K562 (cell line): ENCODE results near the gene BCAR1. TPM values are rescaled to one million over a fixed set of nuclear protein-coding genes. Genes with fewer than 3 reads are reported as not detected.

ENCODE experiments used
- ATAC-seq: fragments of 200-7000 bp; cut with Tn5 transposase; 3 replicates; pipeline ENCODE4 v1.9.1; 2020; ENCODE audit warnings: moderate library complexity
- BruUV-seq: library from RNA; stranded (reverse); fragments of 400-500 nt; replicated peaks from 2 replicates; lab custom pipeline; 2021; lab: Mats Ljungman, UMichigan
- CTCF ChIA-PET: fragments of 300-600 bp; formaldehyde crosslinking; extraction: SDS; loops from one replicate; lab custom pipeline; 2021; ENCODE audit warnings: low intra/inter-chr PET ratio; lab: Yijun Ruan, JAX
- POLR2A ChIA-PET: fragments of 300-600, 350-650 bp; sonication (Branson Sonifier 250); formaldehyde crosslinking; extraction: SDS; loops from one replicate; lab custom pipeline; 2021; ENCODE audit warnings: antibody characterized with exemption, inconsistent platforms; lab: Yijun Ruan, JAX
- DNase-seq, 4 experiments: peaks; one replicate each; pipeline versions ENCODE4 v3.0.0 to v3.0.0-alpha.2; 2011 to 2018; ENCODE audit warnings: low spot score in 3 of 4, mixed read lengths in 3 of 4; ENCODE audit errors: extremely low read depth in 1 of 4
- FAIRE-seq: peaks from 2 replicates; lab custom pipeline; 2011; peaks lifted over from hg19 to GRCh38; lab: Jason Lieb, UNC
- H2AFZ ChIP-seq: 2 replicates; pipeline ENCODE4 v1.6.0; 2011; ENCODE audit warnings: low read depth, low read length, control low read depth, inconsistent platforms
- H3K27ac ChIP-seq: fragments of 200-600 bp; 3 replicates; pipeline ENCODE4 v1.8.0; 2011; ENCODE audit warnings: low read depth, mild to moderate bottlenecking, control low read depth, inconsistent platforms, low read length, moderate library complexity, mixed read lengths; ENCODE audit errors: extremely low read depth
- H3K27me3 ChIP-seq, 2 experiments: fragments of 300-600 bp in 1 of 2; 2 replicates in 1 of 2; 3 replicates in 1 of 2; pipeline versions ENCODE4 v1.6.0 to v1.8.0; 2011; ENCODE audit warnings: inconsistent platforms in 2 of 2, low read length in 2 of 2, mild to moderate bottlenecking in 1 of 2, mixed read lengths in 1 of 2, moderate library complexity in 1 of 2; ENCODE audit not compliant: control insufficient read depth in 2 of 2, insufficient read depth in 2 of 2
- H3K36me3 ChIP-seq: fragments of 300-600 bp; 3 replicates; pipeline ENCODE4 v1.8.0; 2011; ENCODE audit warnings: mild to moderate bottlenecking, low read length, inconsistent platforms; ENCODE audit not compliant: control insufficient read depth, insufficient read depth
- H3K4me1 ChIP-seq, 2 experiments: fragments of 200-600 bp in 1 of 2; replicated peaks in 1 of 2; 2 replicates in 1 of 2; 3 replicates in 1 of 2; pipeline versions ENCODE4 v1.5.1 to v1.8.0; 2011; ENCODE audit warnings: inconsistent platforms in 2 of 2, low read length in 2 of 2, mild to moderate bottlenecking in 1 of 2, mixed read lengths in 1 of 2, moderate library complexity in 1 of 2; ENCODE audit not compliant: control insufficient read depth in 2 of 2, insufficient read depth in 2 of 2
- H3K4me2 ChIP-seq: 2 replicates; pipeline ENCODE4 v1.6.1; 2011; ENCODE audit warnings: low read length, control low read depth, inconsistent platforms, mixed read lengths; ENCODE audit not compliant: insufficient read depth
- H3K4me3 ChIP-seq: fragments of 200-600 bp; sonication (generic), shearing (Covaris generic); 2 replicates; pipeline ENCODE4 v1.5.1; 2016; ENCODE audit warnings: control low read depth, inconsistent platforms
- H3K79me2 ChIP-seq: fragments of 200-600 bp; 3 replicates; pipeline ENCODE4 v1.8.0; 2011; ENCODE audit warnings: low read length, inconsistent platforms; ENCODE audit not compliant: control insufficient read depth, insufficient read depth
- H3K9ac ChIP-seq, 2 experiments: 2 replicates each; pipeline versions ENCODE4 v1.6.0 to v1.6.1; 2011; ENCODE audit warnings: low read depth in 2 of 2, low read length in 2 of 2, control low read depth in 1 of 2, inconsistent platforms in 1 of 2, mild to moderate bottlenecking in 1 of 2, mixed read lengths in 1 of 2; ENCODE audit not compliant: insufficient read depth in 1 of 2
- H3K9me1 ChIP-seq: one replicate; pipeline ENCODE4 v1.6.0; 2011; ENCODE audit warnings: inconsistent platforms, mild to moderate bottlenecking, low read length, moderate library complexity; ENCODE audit not compliant: control insufficient read depth, insufficient read depth
- H3K9me3 ChIP-seq: replicated peaks from 2 replicates; pipeline ENCODE4 v1.5.1; 2011; ENCODE audit warnings: low read depth, low read length, inconsistent platforms; ENCODE audit not compliant: control insufficient read depth, insufficient read depth
- H4K20me1 ChIP-seq: replicated peaks from 2 replicates; pipeline ENCODE4 v1.6.1; 2011; ENCODE audit warnings: low read length, inconsistent platforms, mixed read lengths; ENCODE audit not compliant: control insufficient read depth, insufficient read depth
- BMI1 ChIP-seq: fragments of 150-350 bp; IDR thresholded peaks from 2 replicates; pipeline ENCODE4 v1.6.1; 2014; ENCODE audit warnings: low read length
- CEBPB ChIP-seq: fragments of 450-650 bp; IDR thresholded peaks from 2 replicates; pipeline ENCODE4 v1.6.1; 2016; ENCODE audit warnings: missing genetic modification characterization, missing compliant biosample characterization
- OTX1 ChIP-seq: fragments of 450-650 bp; formaldehyde crosslinking; IDR thresholded peaks from 2 replicates; pipeline ENCODE4 v1.4.0; 2022; ENCODE audit warnings: mild to moderate bottlenecking
- RBFOX2 ChIP-seq: fragments of 200-400 bp; formaldehyde crosslinking; IDR thresholded peaks from 2 replicates; pipeline ENCODE4 v1.6.1; 2017; ENCODE audit warnings: low read depth, mild to moderate bottlenecking, low read length, moderate library complexity
- WGBS: fragments of 100-300 bp; shearing (Covaris generic); methylation state at CpG from one replicate; pipeline ENCODE4 v1.1.6; 2016; ENCODE audit warnings: low coverage, mixed read lengths; ENCODE audit not compliant: insufficient coverage; ENCODE audit errors: missing lambda C conversion rate; 5-methylcytosine and 5-hydroxymethylcytosine counted together
- in situ Hi-C: fragments of 300-500 bp; cut with MboI; formaldehyde crosslinking; loops from 4 replicates; pipeline ENCODE4 v1.15.0; 2018; ENCODE audit warnings: inconsistent platforms, mixed read lengths
- intact Hi-C: fragments of 100-400 bp; cut with micrococcal nuclease; formaldehyde crosslinking; loops from 2 replicates; pipeline ENCODE4 v1.14.2; 2022
- polyA plus RNA-seq, 8 experiments: library from polyadenylated mRNA; depleted of rRNA in 4 of 8; stranded (reverse) in 5 of 8; unstranded in 3 of 8; fragments of >200 nt; fragmentation: Nextera tagmentation in 2 of 8; fragmentation: Illumina TruSeq in 1 of 8; extraction: Ambion mirVana in 2 of 8; extraction: Trizol in 1 of 8; gene quantifications; 2 replicates each; pipeline versions ENCODE4 v1.2.1 to v1.2.3, GENCODE V29; 2011 to 2014; ENCODE audit warnings: inconsistent platforms in 1 of 8, missing spikeins in 1 of 8
- total RNA-seq, 7 experiments: library from RNA; depleted of rRNA in 6 of 7; stranded (reverse); fragments of >200 nt in 6 of 7; fragmentation: Illumina TruSeq in 2 of 7; extraction: Trizol in 2 of 7; gene quantifications; 2 replicates each; pipeline versions ENCODE4 v1.2.1 to v1.2.3, GENCODE V29; 2011 to 2021; ENCODE audit warnings: low replicate concordance in 1 of 7
- TF ChIP-seq, protein P1 (sequence below), 2 experiments: fragments of 250-450 bp in 1 of 2; fragments of 450-650 bp in 1 of 2; sonication (Bioruptor Pico) in 1 of 2; IDR thresholded peaks; 2 replicates each; pipeline versions ENCODE4 v1.6.1 to v1.8.0; 2016 to 2021; ENCODE audit warnings: mild to moderate bottlenecking in 2 of 2, moderate library complexity in 2 of 2, missing compliant biosample characterization in 1 of 2, missing genetic modification characterization in 1 of 2

Gene BCAR1
- total and polyA plus RNA-seq, 9 of the 15 experiments (the other 6 are each of a cell fraction or from before 2014, with no cell fraction given), result 0.10 to 26.3 (median 3.6) TPM

- Histone ChIP-seq H4K20me1 (peaks cover 7% of the 10 kb centered on the region; the same call in 1 of the 2 replicates), H3K27me3 (0 out of 5 replicates have a peak, but pooled peaks cover 0 to 2% of the 10 kb centered on the region in 2 experiments), H3K4me1 (peaks cover 15 to 21% of the 10 kb centered on the region in 2 experiments), H3K9me3 (no peaks in the 10 kb centered on the region), H3K9me1 (no peaks in the 10 kb centered on the region), H3K79me2 (no peaks in the 10 kb centered on the region), H2AFZ (no peak overlapping the region), H3K36me3 (peaks cover 8% of the 10 kb centered on the region; the same call in 2 of the 3 replicates), H3K9ac (no peak overlapping the region), H3K4me2 (no peak overlapping the region), H3K27ac (no peak overlapping the region), H3K4me3 (no peak overlapping the region)
- intact Hi-C loops, result no loop called here
- TF ChIP-seq OTX1 (CRISPR knock-in tag), result no peak
- no peak for TF ChIP-seq BMI1
- TF ChIP-seq RBFOX2, result no peak
- no peak for TF ChIP-seq CEBPB (tag)
- TF ChIP-seq, protein P1, sequence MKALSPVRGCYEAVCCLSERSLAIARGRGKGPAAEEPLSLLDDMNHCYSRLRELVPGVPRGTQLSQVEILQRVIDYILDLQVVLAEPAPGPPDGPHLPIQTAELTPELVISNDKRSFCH (CRISPR knock-in tag; IDR thresholded peaks at IDR 0.05), result no peak
- TF ChIP-seq, protein P1 (tag; IDR thresholded peaks at IDR 0.05), result no peak
- ATAC-seq (no peak), FAIRE-seq (no peak), DNase-seq (no peak)
- in situ Hi-C loops, result no loop called here
- ChIA-PET POLR2A (no interaction called here), CTCF (no interaction called here)
- BruUV-seq, result no TSS peak
- WGBS, result 47% methylated on average over 6 of the region's 6 CpGs
Observed at GRCh38 chr16:75286389-75286788, 35.0 kb upstream of the BCAR1 start.
